GM10266 (cell line): ENCODE measurements around the gene CSH2.

Experiments
- DNase-seq: peaks from one replicate; pipeline ENCODE4 v3.0.0; 2012; ENCODE audit errors: extremely low spot score
- CTCF ChIP-seq: IDR thresholded peaks from 2 replicates; pipeline ENCODE4 v1.5.1; 2012; ENCODE audit warnings: mild to moderate bottlenecking, low read depth; ENCODE audit not compliant: control insufficient read depth, insufficient read depth; ENCODE audit errors: missing control alignments

The CSH2 gene

GRCh38 chr17:63841350-63842172 lies 31.9 kb downstream of the CSH2 start:
- TF ChIP-seq CTCF, result no peak
- DNase-seq, result no peak

- DNase-seq, result no peak
- TF ChIP-seq CTCF, result no peak
Observed at GRCh38 chr17:63840591-63841349, 32.7 kb downstream of the CSH2 start.

GRCh38 chr17:63838631-63839171 lies 34.8 kb downstream of the CSH2 start:
- no peak for TF ChIP-seq CTCF
- DNase-seq, result no peak

GRCh38 chr17:63837962-63838600 lies 35.4 kb downstream of the CSH2 start:
- no peak for DNase-seq
- TF ChIP-seq CTCF, result no peak

GRCh38 chr17:63837480-63837879 lies 36.0 kb downstream of the CSH2 start:
- DNase-seq, result no peak
- no peak for TF ChIP-seq CTCF

GRCh38 chr17:63836811-63837210 lies 36.7 kb downstream of the CSH2 start:
- no peak for TF ChIP-seq CTCF
- no peak for DNase-seq
